Prostate gland (tissue), 2 donors: ENCODE data around the gene CST8.

Source experiments
- POLR2A ChIP-seq: fragments of 450-650 bp; IDR thresholded peaks from one replicate; pipeline ENCODE4 v1.6.1; 2016; ENCODE audit warnings: antibody characterized with exemption, mild to moderate bottlenecking
- POLR2AphosphoS5 ChIP-seq: sonication (generic); formaldehyde crosslinking; IDR thresholded peaks from one replicate; pipeline ENCODE4 v1.6.1; 2017; ENCODE audit warnings: antibody characterized with exemption
- TF ChIP-seq, protein P1 (sequence below), 4 experiments: fragments of 200-600 bp in 2 of 4; fragments of 450-650 bp in 2 of 4; sonication (generic) in 2 of 4; IDR thresholded peaks; 1 replicate in 3 of 4; 2 replicates in 1 of 4; pipeline ENCODE4 v1.5.1; 2016 to 2019; ENCODE audit warnings: antibody characterized with exemption in 4 of 4, mild to moderate bottlenecking in 2 of 4, moderate library complexity in 2 of 4

DNA sequence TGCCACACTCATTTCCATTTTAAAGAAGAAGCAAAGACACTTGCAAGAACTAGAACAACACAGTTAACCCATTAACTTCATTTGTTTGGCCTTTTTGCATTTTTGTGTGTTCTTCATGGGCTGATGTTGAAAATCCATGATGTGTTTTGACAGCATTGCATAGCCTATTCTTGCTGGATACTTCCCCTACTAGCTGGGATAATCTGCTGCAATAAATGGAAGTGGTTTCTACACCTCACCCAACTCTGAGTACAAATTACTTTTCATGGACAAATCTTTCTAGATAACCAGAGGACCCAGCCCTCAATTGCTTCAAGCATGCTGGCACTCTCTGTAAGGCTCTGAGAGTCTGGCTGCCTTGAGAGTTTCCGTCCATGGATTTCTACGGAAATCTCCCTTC, 50.9 kb downstream of the CST8 start:
- TF ChIP-seq, protein P1, sequence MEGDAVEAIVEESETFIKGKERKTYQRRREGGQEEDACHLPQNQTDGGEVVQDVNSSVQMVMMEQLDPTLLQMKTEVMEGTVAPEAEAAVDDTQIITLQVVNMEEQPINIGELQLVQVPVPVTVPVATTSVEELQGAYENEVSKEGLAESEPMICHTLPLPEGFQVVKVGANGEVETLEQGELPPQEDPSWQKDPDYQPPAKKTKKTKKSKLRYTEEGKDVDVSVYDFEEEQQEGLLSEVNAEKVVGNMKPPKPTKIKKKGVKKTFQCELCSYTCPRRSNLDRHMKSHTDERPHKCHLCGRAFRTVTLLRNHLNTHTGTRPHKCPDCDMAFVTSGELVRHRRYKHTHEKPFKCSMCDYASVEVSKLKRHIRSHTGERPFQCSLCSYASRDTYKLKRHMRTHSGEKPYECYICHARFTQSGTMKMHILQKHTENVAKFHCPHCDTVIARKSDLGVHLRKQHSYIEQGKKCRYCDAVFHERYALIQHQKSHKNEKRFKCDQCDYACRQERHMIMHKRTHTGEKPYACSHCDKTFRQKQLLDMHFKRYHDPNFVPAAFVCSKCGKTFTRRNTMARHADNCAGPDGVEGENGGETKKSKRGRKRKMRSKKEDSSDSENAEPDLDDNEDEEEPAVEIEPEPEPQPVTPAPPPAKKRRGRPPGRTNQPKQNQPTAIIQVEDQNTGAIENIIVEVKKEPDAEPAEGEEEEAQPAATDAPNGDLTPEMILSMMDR (IDR thresholded peaks at IDR 0.05): no peak
- TF ChIP-seq POLR2A (no peak), POLR2AphosphoS5 (no peak)
